SH-SY5Y (cell line): ENCODE results near the gene COL27A1.

ENCODE experiments used
- GATA2 ChIP-seq: IDR thresholded peaks from 2 replicates; pipeline ENCODE4 v1.6.1; 2011; ENCODE audit warnings: mild to moderate bottlenecking, low read depth, low read length
- GATA3 ChIP-seq: IDR thresholded peaks from 2 replicates; pipeline ENCODE4 v1.6.1; 2011; ENCODE audit warnings: low read depth, mild to moderate bottlenecking, low read length, moderate library complexity

DNA sequence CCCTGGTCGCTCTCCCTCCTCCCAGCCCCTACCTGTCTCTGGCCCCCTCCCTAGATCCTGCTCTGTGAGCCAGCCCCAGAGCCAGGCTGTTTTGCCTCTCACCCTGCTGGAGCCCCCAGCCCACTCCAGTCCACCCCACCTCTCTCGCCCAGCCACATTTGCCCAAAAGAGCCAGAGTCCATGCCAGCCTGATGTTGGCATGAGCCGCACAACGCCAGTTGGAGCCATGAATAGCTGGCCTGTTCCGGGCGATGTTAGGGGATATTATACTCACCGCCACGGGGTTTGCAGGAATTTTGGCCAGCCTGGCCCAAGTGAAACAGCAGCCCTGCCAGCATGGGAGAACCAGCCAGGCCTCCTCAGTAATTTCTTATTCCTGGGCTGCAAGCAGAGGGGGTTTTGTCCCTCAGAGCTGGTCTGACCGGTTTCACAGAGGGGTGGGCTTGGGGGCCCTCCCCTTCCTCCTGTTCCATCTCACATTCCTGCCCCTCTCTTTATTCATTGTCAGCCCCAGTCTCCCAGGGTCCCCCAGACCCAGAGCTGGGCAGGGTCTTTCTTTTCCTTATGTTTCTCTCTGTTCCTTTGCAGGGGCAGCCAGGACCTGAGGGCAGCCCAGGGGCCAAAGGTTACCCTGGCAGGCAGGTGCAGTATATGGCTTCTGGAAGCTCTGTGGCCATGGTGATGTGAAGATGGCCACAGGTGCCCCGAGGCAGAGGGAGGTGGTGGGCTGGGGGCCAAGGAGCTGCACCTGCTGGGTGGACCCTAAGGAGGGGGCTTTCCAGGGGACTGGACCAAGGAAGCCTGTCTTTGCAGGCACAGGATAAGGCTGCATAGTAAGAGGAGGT lies 50.1 kb downstream of the COL27A1 start:
- TF ChIP-seq GATA3: no peak
- no peak for TF ChIP-seq GATA2
